Measurements from ENCODE around the gene LRRN4CL.
A peak's percentile ranks its signal among the peaks of the same experiment; 100 is the strongest.

DNA sequence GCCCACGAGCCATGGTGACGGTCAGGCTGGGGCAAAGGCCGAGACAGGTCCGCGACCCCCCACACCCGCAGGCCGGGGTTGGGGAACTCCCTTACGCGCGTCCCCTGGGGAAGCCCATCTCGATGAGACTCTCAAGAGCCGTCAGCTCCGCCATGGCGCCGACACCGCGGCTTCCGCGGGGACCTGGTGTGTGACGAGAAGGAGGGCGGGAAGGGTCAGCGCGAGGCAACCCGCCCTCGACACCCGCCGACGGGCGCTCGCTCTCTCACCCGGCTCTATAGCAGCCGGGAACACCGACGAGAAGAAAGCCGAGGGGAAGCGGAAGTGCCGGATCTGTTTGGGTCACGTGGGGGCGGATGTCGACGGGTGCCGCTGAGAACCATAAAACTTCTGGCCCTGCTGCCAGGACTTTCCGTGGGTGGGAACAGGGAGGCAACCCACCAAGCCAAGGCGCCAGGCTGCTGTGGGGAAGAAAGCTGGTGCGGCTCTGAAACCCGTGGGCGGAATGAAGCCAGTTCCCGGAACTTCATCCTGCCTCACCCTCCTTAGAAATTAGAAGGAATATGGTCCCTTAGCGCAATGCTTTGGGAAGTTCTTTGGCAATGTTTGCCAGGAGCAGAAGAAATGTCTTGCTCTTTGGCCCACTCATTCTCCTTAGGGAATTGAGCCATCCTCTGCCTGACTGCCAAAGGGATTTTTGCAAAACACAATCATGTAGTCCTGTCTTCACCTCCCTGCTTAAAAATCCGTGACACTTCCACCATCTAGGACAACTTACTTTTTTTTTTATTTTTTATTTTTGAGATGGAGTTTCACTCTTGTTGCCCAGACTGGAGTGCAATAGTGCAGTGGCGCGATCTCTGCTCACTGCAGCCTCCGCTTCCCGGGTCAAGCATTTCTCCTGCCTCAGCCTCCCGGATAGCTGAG is 10.3 kb downstream of the LRRN4CL start, which contains the start of gene UBXN1:
- TF ChIP-seq, protein P1, sequence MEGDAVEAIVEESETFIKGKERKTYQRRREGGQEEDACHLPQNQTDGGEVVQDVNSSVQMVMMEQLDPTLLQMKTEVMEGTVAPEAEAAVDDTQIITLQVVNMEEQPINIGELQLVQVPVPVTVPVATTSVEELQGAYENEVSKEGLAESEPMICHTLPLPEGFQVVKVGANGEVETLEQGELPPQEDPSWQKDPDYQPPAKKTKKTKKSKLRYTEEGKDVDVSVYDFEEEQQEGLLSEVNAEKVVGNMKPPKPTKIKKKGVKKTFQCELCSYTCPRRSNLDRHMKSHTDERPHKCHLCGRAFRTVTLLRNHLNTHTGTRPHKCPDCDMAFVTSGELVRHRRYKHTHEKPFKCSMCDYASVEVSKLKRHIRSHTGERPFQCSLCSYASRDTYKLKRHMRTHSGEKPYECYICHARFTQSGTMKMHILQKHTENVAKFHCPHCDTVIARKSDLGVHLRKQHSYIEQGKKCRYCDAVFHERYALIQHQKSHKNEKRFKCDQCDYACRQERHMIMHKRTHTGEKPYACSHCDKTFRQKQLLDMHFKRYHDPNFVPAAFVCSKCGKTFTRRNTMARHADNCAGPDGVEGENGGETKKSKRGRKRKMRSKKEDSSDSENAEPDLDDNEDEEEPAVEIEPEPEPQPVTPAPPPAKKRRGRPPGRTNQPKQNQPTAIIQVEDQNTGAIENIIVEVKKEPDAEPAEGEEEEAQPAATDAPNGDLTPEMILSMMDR (IDR thresholded peaks at IDR 0.05) = no peak
- peak; percentile 37 to 77 (median 71) for TF ChIP-seq POLR2A (IDR thresholded peaks at IDR 0.05)

All from body of pancreas (tissue), 4 donors.